Ectodermal cell (in vitro differentiated cells): ENCODE results near the gene KLHL21. TPM values are rescaled to one million over a fixed set of nuclear protein-coding genes. Genes with fewer than 3 reads are reported as not detected.
A peak's percentile ranks its signal among the peaks of the same experiment; 100 is the strongest.
"Not testable (repeated sequence)": the region's sequence is repeated elsewhere in the genome, so short reads cannot be mapped to it uniquely, and the experiment has no call there.

ENCODE experiments used
- H3K27ac ChIP-seq: 2 replicates; pipeline ENCODE4 v1.7.0; 2013; ENCODE audit warnings: mild to moderate bottlenecking, low read depth, low read length; ENCODE audit not compliant: insufficient read depth, poor library complexity, severe bottlenecking
- H3K27me3 ChIP-seq: 2 replicates; pipeline ENCODE4 v1.7.0; 2013; ENCODE audit warnings: mild to moderate bottlenecking, low read length; ENCODE audit not compliant: insufficient read depth, control insufficient read depth, poor library complexity, severe bottlenecking
- H3K36me3 ChIP-seq: one replicate; pipeline ENCODE4 v1.7.0; 2013; ENCODE audit warnings: low read length; ENCODE audit not compliant: control insufficient read depth, insufficient read depth
- H3K4me1 ChIP-seq: one replicate; pipeline ENCODE4 v1.7.0; 2013; ENCODE audit warnings: low read length; ENCODE audit not compliant: control insufficient read depth, insufficient read depth
- H3K4me3 ChIP-seq: 2 replicates; pipeline ENCODE4 v1.7.0; 2013; ENCODE audit warnings: low read depth, low read length, control low read depth; ENCODE audit not compliant: insufficient read depth
- H3K9me3 ChIP-seq: 2 replicates; pipeline ENCODE4 v1.7.0; 2013; ENCODE audit warnings: mild to moderate bottlenecking, low read length, moderate library complexity; ENCODE audit not compliant: control insufficient read depth
- WGBS, 2 experiments: methylation state at CpG; one replicate each; pipeline ENCODE4 v1.1.7; 2013; ENCODE audit warnings: missing lambda C conversion rate in 2 of 2; 5-methylcytosine and 5-hydroxymethylcytosine counted together
- polyA plus RNA-seq, 4 experiments: library from polyadenylated mRNA; stranded (reverse); fragments of 50-300 nt; gene quantifications; one replicate each; pipeline ENCODE4 v1.2.3, GENCODE V29; 2013

The KLHL21 gene
- 11.1 TPM for polyA plus RNA-seq (2013, experiment 1 of 4)
- polyA plus RNA-seq (2013, experiment 2 of 4) = 12.9 TPM
- polyA plus RNA-seq (2013, experiment 3 of 4) = 9.3 TPM
- polyA plus RNA-seq (2013, experiment 4 of 4) = 9.0 TPM

GRCh38 chr1:6602669-6603237 lies at the start of gene KLHL21:
TSS of gene KLHL21 (minus strand) at chr1:6602869. CDS start at chr1:6602817, 52 bp downstream.
- WGBS, 2 experiments = 0% methylated on average over 84 of the region's 84 CpGs
- Histone ChIP-seq H3K27ac (peak within 1 kb of the TSS; percentile 80), H3K4me3 (peak within 1 kb of the TSS; percentile 71), H3K4me1 (peaks cover 18% of the 10 kb centered on the region), H3K9me3 (no peaks in the 10 kb centered on the region), H3K27me3 (peaks cover 20% of the 10 kb centered on the region), H3K36me3 (no peaks in the 10 kb centered on the region)

GRCh38 chr1:6651909-6652308 lies 49.2 kb upstream of the KLHL21 start:
- no peaks in the 10 kb centered on the region for H3K27me3 ChIP-seq
- no peaks in the 10 kb centered on the region for H3K4me1 ChIP-seq
- 95 to 96% methylated on average over 17 of the region's 17 CpGs for WGBS, 2 experiments
- H3K4me3 ChIP-seq = no peak overlapping the region
- H3K9me3 ChIP-seq = no peaks in the 10 kb centered on the region
- H3K27ac ChIP-seq = no peak overlapping the region
- peaks cover 20% of the 10 kb centered on the region for H3K36me3 ChIP-seq

- WGBS, 2 experiments = 87 to 90% methylated on average over 6 of the region's 6 CpGs
- no peaks in the 10 kb centered on the region for H3K9me3 ChIP-seq
Observed at GRCh38 chr1:6648556-6648955, 45.9 kb upstream of the KLHL21 start.

GRCh38 chr1:6646499-6647148 lies 44.0 kb upstream of the KLHL21 start:
- no peak overlapping the region for H3K27ac ChIP-seq
- H3K4me3 ChIP-seq = no peak overlapping the region
- no peaks in the 10 kb centered on the region for H3K9me3 ChIP-seq
- no peaks in the 10 kb centered on the region for H3K27me3 ChIP-seq
- WGBS, 2 experiments = 70 to 76% methylated on average over 10 of the region's 10 CpGs
- H3K36me3 ChIP-seq = peaks cover 24% of the 10 kb centered on the region
- no peaks in the 10 kb centered on the region for H3K4me1 ChIP-seq

More at GRCh38 chr1:6648556-6648955, 45.9 kb upstream of the KLHL21 start:
- Histone ChIP-seq H3K36me3 (peaks cover 33% of the 10 kb centered on the region), H3K27ac (no peak overlapping the region), H3K4me3 (no peak overlapping the region), H3K27me3 (no peaks in the 10 kb centered on the region), H3K4me1 (no peaks in the 10 kb centered on the region)

GRCh38 chr1:6645018-6645417 lies 42.3 kb upstream of the KLHL21 start:
- no peaks in the 10 kb centered on the region for H3K9me3 ChIP-seq
- H3K27ac ChIP-seq = no peak overlapping the region
- H3K36me3 ChIP-seq = peaks cover 24% of the 10 kb centered on the region
- WGBS, 2 experiments = 97% methylated on average over 7 of the region's 7 CpGs
- no peak overlapping the region for H3K4me3 ChIP-seq
- no peaks in the 10 kb centered on the region for H3K4me1 ChIP-seq
- no peaks in the 10 kb centered on the region for H3K27me3 ChIP-seq

GRCh38 chr1:6640867-6641266 lies 38.2 kb upstream of the KLHL21 start:
- H3K36me3 ChIP-seq = peaks cover 38% of the 10 kb centered on the region
- WGBS, 2 experiments = 81 to 96% methylated on average over 3 of the region's 3 CpGs
- H3K4me1 ChIP-seq = not testable (repeated sequence)

GRCh38 chr1:6638226-6638625 lies 35.6 kb upstream of the KLHL21 start:
- no peak overlapping the region for H3K27ac ChIP-seq
- H3K4me3 ChIP-seq = no peak overlapping the region
- H3K9me3 ChIP-seq = no peaks in the 10 kb centered on the region
- no peaks in the 10 kb centered on the region for H3K27me3 ChIP-seq
- WGBS, 2 experiments = 92 to 94% methylated on average over 18 of the region's 18 CpGs
- no peaks in the 10 kb centered on the region for H3K4me1 ChIP-seq
- H3K36me3 ChIP-seq = peaks cover 27% of the 10 kb centered on the region

More at GRCh38 chr1:6640867-6641266, 38.2 kb upstream of the KLHL21 start:
- not testable (repeated sequence) for H3K4me3 ChIP-seq, H3K9me3 ChIP-seq, H3K27me3 ChIP-seq, H3K27ac ChIP-seq

- no peaks in the 10 kb centered on the region for H3K9me3 ChIP-seq
- H3K36me3 ChIP-seq = peaks cover 27% of the 10 kb centered on the region
- no peak overlapping the region for H3K4me3 ChIP-seq
- 94 to 98% methylated on average over 9 of the region's 9 CpGs for WGBS, 2 experiments
- H3K27me3 ChIP-seq = no peaks in the 10 kb centered on the region
- H3K27ac ChIP-seq = no peak overlapping the region
- no peaks in the 10 kb centered on the region for H3K4me1 ChIP-seq
Observed at GRCh38 chr1:6637770-6638169, 35.1 kb upstream of the KLHL21 start.

- H3K36me3 ChIP-seq = peaks cover 27% of the 10 kb centered on the region
- not testable (repeated sequence) for H3K4me1 ChIP-seq, H3K27ac ChIP-seq, H3K9me3 ChIP-seq, H3K27me3 ChIP-seq, H3K4me3 ChIP-seq
- WGBS, 2 experiments = 98 to 100% methylated on average over 6 of the region's 6 CpGs
Observed at GRCh38 chr1:6636778-6637177, 34.1 kb upstream of the KLHL21 start.

- WGBS, 2 experiments = 93 to 94% methylated on average over 16 of the region's 16 CpGs
- no peaks in the 10 kb centered on the region for H3K27me3 ChIP-seq
- H3K36me3 ChIP-seq = peaks cover 27% of the 10 kb centered on the region
- no peaks in the 10 kb centered on the region for H3K9me3 ChIP-seq
- H3K27ac ChIP-seq = no peak overlapping the region
- no peaks in the 10 kb centered on the region for H3K4me1 ChIP-seq
- H3K4me3 ChIP-seq = no peak overlapping the region
Observed at GRCh38 chr1:6635910-6636760, 33.5 kb upstream of the KLHL21 start.
